GM06990 (cell line): Measurements from ENCODE around the gene MIER1.

ENCODE experiments used
- DNase-seq: peaks from one replicate; pipeline ENCODE4 v3.0.0-alpha.2; 2011; ENCODE audit not compliant: insufficient read length; ENCODE audit errors: extremely low read depth
- H3K27me3 ChIP-seq: replicated peaks from 2 replicates; pipeline ENCODE4 v1.6.0; 2011; ENCODE audit warnings: low read length; ENCODE audit not compliant: control insufficient read depth, insufficient read depth
- H3K36me3 ChIP-seq: 2 replicates; pipeline ENCODE4 v1.5.1; 2011; ENCODE audit warnings: low read length; ENCODE audit not compliant: control insufficient read depth, insufficient read depth
- H3K4me3 ChIP-seq: replicated peaks from 2 replicates; pipeline ENCODE4 v1.5.1; 2011; ENCODE audit warnings: low read depth, mild to moderate bottlenecking, control low read depth, low read length
- TF ChIP-seq, protein P1 (sequence below): IDR thresholded peaks from 2 replicates; pipeline ENCODE4 v1.5.1; 2011; ENCODE audit warnings: low read length, control low read depth, mild to moderate bottlenecking, inconsistent platforms; ENCODE audit not compliant: insufficient read depth, poor library complexity, severe bottlenecking

Gene MIER1

DNA sequence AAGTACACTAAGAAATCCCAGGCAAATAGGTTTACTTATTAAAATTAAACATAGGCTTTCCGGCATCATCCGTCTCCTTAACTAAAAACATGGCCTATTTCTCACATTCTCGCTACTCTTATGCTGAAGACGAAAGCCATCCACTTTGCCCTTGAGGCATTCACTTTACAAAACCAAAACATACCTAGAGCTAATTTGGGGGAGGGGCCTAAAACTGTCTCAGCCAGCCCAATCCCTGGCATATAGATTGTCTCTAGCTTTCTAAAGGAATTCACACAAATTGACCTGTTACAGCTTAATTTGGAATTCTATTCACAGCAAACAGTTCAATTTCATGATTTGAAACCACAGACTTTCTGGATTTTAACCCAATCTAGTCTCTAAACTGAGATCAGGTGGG, 94.3 kb downstream of the MIER1 start:
- no peaks in the 10 kb centered on the region for H3K27me3 ChIP-seq
- TF ChIP-seq, protein P1, sequence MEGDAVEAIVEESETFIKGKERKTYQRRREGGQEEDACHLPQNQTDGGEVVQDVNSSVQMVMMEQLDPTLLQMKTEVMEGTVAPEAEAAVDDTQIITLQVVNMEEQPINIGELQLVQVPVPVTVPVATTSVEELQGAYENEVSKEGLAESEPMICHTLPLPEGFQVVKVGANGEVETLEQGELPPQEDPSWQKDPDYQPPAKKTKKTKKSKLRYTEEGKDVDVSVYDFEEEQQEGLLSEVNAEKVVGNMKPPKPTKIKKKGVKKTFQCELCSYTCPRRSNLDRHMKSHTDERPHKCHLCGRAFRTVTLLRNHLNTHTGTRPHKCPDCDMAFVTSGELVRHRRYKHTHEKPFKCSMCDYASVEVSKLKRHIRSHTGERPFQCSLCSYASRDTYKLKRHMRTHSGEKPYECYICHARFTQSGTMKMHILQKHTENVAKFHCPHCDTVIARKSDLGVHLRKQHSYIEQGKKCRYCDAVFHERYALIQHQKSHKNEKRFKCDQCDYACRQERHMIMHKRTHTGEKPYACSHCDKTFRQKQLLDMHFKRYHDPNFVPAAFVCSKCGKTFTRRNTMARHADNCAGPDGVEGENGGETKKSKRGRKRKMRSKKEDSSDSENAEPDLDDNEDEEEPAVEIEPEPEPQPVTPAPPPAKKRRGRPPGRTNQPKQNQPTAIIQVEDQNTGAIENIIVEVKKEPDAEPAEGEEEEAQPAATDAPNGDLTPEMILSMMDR: no peak
- no peaks in the 10 kb centered on the region; the same call in 1 of the 2 replicates for H3K36me3 ChIP-seq
- DNase-seq: no peak
- H3K4me3 ChIP-seq: no peak overlapping the region

DNA sequence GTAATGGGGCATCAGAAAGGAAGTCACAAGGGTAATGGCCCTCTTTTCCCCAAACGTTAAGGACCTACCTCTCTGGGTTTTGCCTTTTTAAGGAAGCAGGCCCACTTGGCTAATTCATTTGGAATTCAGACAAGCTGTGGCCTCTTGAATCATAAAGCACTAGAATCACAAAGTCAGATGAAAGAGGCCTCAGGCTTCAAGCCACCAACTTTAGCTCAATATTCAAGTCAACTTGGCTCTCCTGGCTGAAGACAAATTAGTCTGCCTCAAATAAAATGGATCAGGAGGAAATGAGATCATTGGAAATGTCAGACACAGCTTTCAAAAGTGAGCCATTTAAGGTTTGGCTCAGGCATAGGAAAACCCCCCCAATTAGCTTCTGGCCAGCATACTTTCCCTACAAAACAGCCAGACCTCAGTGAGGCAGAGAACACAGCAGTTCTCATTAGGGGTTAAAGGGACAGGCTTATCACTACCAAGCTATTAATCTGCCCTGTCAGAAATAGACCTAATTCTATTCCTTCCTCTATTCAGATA, 94.9 kb downstream of the MIER1 start:
- Histone ChIP-seq H3K27me3 (no peaks in the 10 kb centered on the region), H3K36me3 (no peaks in the 10 kb centered on the region; the same call in 1 of the 2 replicates), H3K4me3 (no peak overlapping the region)
- TF ChIP-seq, protein P1: no peak
- DNase-seq: no peak

DNA sequence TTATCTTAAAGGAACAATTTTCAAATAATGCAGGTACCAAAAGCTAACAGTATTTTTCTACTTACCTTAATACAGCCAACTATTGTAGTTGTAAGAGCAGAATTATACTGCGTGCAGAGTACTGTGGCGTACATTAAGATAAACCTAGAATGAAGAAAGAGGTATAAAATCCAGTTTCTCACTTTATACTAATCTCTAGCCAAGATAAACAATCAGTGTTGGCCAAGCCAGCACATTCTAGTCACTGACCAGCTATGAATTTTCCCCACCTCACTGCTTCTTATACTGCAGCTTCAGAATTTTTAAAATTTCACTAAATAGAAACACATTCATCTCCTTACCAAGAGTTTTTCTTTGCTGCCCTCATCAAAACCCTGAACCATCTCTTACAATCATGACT, 95.5 kb downstream of the MIER1 start:
- no peaks in the 10 kb centered on the region for H3K27me3 ChIP-seq
- no peak overlapping the region for H3K4me3 ChIP-seq
- TF ChIP-seq, protein P1: no peak
- H3K36me3 ChIP-seq: no peaks in the 10 kb centered on the region; the same call in 1 of the 2 replicates
- no peak for DNase-seq

DNA sequence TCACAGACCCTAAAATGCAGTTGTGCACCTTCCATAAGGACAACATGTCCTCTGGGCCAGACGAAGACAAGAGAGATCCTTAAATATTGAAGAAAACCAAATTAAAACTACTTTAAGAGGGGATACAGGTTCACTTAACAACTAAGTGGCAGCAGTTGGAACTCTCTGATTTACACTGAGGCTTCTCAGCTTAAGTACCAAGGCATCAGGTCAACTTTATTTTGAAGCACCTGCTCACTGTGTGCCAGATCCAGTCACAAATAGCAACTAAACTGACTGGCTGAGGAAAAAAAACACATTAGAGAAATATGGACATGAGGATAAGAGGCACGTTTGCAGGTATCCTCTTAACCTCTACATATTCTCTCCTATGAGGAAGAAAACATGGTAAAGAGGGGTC, 96.0 kb downstream of the MIER1 start:
- Histone ChIP-seq H3K4me3 (no peak overlapping the region), H3K27me3 (no peaks in the 10 kb centered on the region), H3K36me3 (no peaks in the 10 kb centered on the region; the same call in 1 of the 2 replicates)
- no peak for DNase-seq
- TF ChIP-seq, protein P1: no peak

DNA sequence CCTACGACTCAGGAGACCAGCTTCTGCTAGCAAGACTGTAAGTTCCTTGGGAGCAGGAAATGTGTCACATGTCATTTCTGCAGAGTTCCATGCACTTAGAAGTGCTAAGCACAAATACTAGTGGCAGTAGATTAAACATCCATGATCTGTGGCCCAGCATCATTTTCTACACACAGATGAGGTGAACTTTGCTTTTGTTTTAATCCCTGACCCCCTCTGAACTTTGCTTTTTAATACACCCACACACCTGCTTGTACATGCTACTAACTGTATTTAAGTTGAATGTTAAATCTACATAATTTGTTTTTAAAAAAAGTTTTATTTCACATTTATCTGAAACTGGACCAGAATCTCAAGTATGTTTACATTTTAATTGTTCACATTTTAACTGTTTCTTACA, 104.7 kb downstream of the MIER1 start:
- H3K4me3 ChIP-seq: no peak overlapping the region
- DNase-seq: no peak
- TF ChIP-seq, protein P1: no peak
- no peaks in the 10 kb centered on the region for H3K27me3 ChIP-seq
- no peaks in the 10 kb centered on the region for H3K36me3 ChIP-seq
